ENCODE measurements around the gene STK10. TPM values are rescaled to one million over a fixed set of nuclear protein-coding genes. Genes with fewer than 3 reads are reported as not detected.

STK10 gene
- total RNA-seq: 10 to 100 TPM; 32.6 to 61.6 (median 43.1) TPM

- TF ChIP-seq, protein P1, sequence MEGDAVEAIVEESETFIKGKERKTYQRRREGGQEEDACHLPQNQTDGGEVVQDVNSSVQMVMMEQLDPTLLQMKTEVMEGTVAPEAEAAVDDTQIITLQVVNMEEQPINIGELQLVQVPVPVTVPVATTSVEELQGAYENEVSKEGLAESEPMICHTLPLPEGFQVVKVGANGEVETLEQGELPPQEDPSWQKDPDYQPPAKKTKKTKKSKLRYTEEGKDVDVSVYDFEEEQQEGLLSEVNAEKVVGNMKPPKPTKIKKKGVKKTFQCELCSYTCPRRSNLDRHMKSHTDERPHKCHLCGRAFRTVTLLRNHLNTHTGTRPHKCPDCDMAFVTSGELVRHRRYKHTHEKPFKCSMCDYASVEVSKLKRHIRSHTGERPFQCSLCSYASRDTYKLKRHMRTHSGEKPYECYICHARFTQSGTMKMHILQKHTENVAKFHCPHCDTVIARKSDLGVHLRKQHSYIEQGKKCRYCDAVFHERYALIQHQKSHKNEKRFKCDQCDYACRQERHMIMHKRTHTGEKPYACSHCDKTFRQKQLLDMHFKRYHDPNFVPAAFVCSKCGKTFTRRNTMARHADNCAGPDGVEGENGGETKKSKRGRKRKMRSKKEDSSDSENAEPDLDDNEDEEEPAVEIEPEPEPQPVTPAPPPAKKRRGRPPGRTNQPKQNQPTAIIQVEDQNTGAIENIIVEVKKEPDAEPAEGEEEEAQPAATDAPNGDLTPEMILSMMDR (IDR thresholded peaks at IDR 0.05; ENCODE audit: low read depth): no peak
These were observed at the start of gene STK10 for GRCh38 chr5:172188033-172188892. STK10 (minus strand) TSS chr5:172188224; CDS start chr5:172188042, 182 bp downstream.

- TF ChIP-seq, protein P1 (IDR thresholded peaks at IDR 0.05; ENCODE audit: low read depth): no peak
These were observed 48.1 kb upstream of the STK10 start for GRCh38 chr5:172235827-172236736.

DNA sequence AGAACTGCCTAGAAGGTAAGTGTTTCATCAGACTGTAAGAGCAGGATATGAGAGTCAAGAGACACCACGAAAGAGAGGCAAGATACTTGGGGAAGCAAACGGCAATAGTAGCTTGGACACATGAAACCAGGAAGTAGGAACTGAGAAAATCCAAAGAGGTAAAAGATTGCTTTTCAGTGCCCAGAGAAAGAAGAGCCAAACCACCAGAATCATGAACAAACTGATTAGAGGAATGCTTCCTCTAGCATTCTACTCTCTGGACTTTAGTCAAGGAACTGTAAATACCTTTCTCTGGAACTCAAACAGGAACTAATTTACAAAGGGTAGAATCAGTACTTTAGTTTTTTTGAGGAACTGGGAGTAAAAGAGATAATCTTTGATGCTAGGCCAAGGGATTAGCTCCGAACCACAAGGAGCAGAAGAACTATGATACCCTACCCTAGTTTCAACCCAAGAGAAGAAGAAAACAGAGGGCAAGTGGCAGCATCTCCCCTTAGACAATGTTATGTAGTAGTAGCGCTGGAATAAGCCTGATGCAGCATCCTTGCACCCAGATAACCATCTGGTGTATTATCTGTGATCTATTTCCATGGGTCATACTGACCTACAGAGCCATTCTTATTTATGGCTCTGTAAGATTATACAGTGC, 47.2 kb upstream of the STK10 start:
- TF ChIP-seq, protein P1 (IDR thresholded peaks at IDR 0.05; ENCODE audit: low read depth): no peak

- TF ChIP-seq, protein P1 (IDR thresholded peaks at IDR 0.05; ENCODE audit: low read depth): no peak
These were observed 46.0 kb upstream of the STK10 start for GRCh38 chr5:172234031-172234430.

DNA sequence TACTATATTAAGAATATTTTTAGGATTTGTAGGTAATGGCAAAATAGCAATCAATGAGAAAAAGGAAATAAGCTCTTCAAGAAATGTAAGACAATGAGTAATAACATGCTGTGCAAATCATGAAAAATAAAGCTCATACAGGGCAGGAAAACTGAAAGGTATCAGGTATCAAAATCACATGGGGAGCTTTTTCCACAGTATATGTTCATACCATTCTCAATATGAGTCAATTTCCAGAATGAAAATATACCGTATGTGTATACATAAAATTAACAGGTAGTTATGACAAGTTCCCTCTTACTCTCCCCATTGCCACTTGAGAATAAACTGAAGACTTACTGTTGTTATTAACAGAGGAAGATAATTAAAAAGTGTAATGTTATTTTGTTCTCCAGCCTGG, 41.9 kb upstream of the STK10 start:
- TF ChIP-seq, protein P1 (IDR thresholded peaks at IDR 0.05; ENCODE audit: low read depth): no peak

DNA sequence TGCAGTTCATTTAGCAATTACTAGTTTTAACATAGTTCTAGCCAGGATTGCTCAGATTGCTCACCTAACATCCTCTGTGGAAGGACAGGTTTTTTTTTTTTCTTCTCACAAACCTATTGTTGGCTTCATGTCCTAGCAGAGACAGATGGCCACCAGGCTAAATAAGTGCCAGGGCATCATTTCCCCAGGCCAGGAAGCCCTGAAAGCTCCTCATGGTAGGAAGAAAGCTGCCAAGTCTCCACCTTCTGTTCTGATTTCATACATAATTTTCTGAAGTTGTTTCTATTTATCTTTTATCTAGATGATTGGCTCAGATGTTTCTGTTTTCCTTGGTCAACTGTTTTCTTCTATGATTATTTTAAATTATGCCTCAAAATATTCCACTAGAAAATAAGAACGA, 37.0 kb upstream of the STK10 start:
- TF ChIP-seq, protein P1 (IDR thresholded peaks at IDR 0.05; ENCODE audit: low read depth): no peak
